Left ventricle myocardium inferior (tissue), 1 donor: Measurements from ENCODE around the gene SLC25A47. TPM values are rescaled to one million over a fixed set of nuclear protein-coding genes. Genes with fewer than 3 reads are reported as not detected.

Experiments
- DNase-seq: peaks from one replicate; pipeline ENCODE4 v3.0.0-alpha.2; 2020
- H3K27ac ChIP-seq: fragments of 200-600 bp; replicated peaks from 2 replicates; pipeline ENCODE4 v1.8.0; 2021
- H3K27me3 ChIP-seq: fragments of 200-600 bp; 2 replicates; pipeline ENCODE4 v1.8.0; 2021; ENCODE audit warnings: low read depth
- H3K36me3 ChIP-seq: fragments of 200-600 bp; 2 replicates; pipeline ENCODE4 v1.8.0; 2021
- H3K4me1 ChIP-seq: fragments of 200-600 bp; 2 replicates; pipeline ENCODE4 v1.8.0; 2021
- H3K4me3 ChIP-seq: fragments of 200-600 bp; 2 replicates; pipeline ENCODE4 v1.8.0; 2021; ENCODE audit warnings: mild to moderate bottlenecking, moderate library complexity
- H3K9me3 ChIP-seq: fragments of 200-600 bp; replicated peaks from 2 replicates; pipeline ENCODE4 v1.8.0; 2021
- CTCF ChIP-seq: fragments of 200-600 bp; IDR thresholded peaks from 2 replicates; pipeline ENCODE4 v1.8.0; 2021; ENCODE audit warnings: antibody characterized with exemption, mild to moderate bottlenecking, borderline replicate concordance
- intact Hi-C: fragments of 100-400 bp; cut with micrococcal nuclease; formaldehyde crosslinking; loops from one replicate; pipeline ENCODE4 v1.11.0; 2022
- long read RNA-seq: library from polyadenylated mRNA; unstranded; transcript quantifications from one replicate; pipeline ENCODE4 v2.0.0, GENCODE V29; 2021
- total RNA-seq: library from RNA; stranded (reverse); fragmentation: NEBNext Ultra II Directional; extraction: Animal tissue kit (Norgen Biotek cat#: 25700); gene quantifications from one replicate; pipeline ENCODE4 v1.2.1, GENCODE V29; 2021
- donor health status: DM: no; HTN: yes; CAD: no; lungs with severe emphysema.

Gene SLC25A47
- not detected for total RNA-seq
- long read RNA-seq, result 0 reads

- H3K9me3 ChIP-seq, result no peaks in the 10 kb centered on the region
- no peaks in the 10 kb centered on the region for H3K27me3 ChIP-seq
- DNase-seq, result no peak
- intact Hi-C loops, result no loop called here
- TF ChIP-seq CTCF, result no peak
- H3K4me3 ChIP-seq, result no peak within 1 kb of the TSS
- H3K4me1 ChIP-seq, result peaks cover 9% of the 10 kb centered on the region
- no peak within 1 kb of the TSS for H3K27ac ChIP-seq
- H3K36me3 ChIP-seq, result no peaks in the 10 kb centered on the region
These were observed at the start of gene SLC25A47 for GRCh38 chr14:100323121-100323941. TSS of gene SLC25A47 (plus strand) at chr14:100323339. CDS start at chr14:100323415, 76 bp downstream.

- H3K27ac ChIP-seq, result no peak overlapping the region
- H3K4me1 ChIP-seq, result peaks cover 53% of the 10 kb centered on the region
- no peaks in the 10 kb centered on the region for H3K27me3 ChIP-seq
- H3K4me3 ChIP-seq, result no peak overlapping the region
- no peaks in the 10 kb centered on the region for H3K9me3 ChIP-seq
- intact Hi-C loops, result no loop called here
- DNase-seq, result no peak
- no peak for TF ChIP-seq CTCF
- peaks cover 11% of the 10 kb centered on the region for H3K36me3 ChIP-seq
These were observed 48.9 kb upstream of the SLC25A47 start for GRCh38 chr14:100274250-100274649.

GRCh38 chr14:100275214-100275613 is 47.9 kb upstream of the SLC25A47 start:
- TF ChIP-seq CTCF, result no peak
- DNase-seq, result no peak
- no peaks in the 10 kb centered on the region for H3K27me3 ChIP-seq
- intact Hi-C loops, result no loop called here
- H3K4me1 ChIP-seq, result peaks cover 57% of the 10 kb centered on the region
- H3K4me3 ChIP-seq, result no peak overlapping the region
- peaks cover 11% of the 10 kb centered on the region for H3K36me3 ChIP-seq
- no peak overlapping the region for H3K27ac ChIP-seq
- H3K9me3 ChIP-seq, result no peaks in the 10 kb centered on the region

- peaks cover 11% of the 10 kb centered on the region for H3K36me3 ChIP-seq
- DNase-seq, result no peak
- no peak overlapping the region for H3K4me3 ChIP-seq
- H3K27me3 ChIP-seq, result no peaks in the 10 kb centered on the region
- intact Hi-C loops, result no loop called here
- no peaks in the 10 kb centered on the region for H3K9me3 ChIP-seq
- H3K27ac ChIP-seq, result no peak overlapping the region
- TF ChIP-seq CTCF, result no peak
- H3K4me1 ChIP-seq, result peaks cover 60% of the 10 kb centered on the region
These were observed 44.4 kb upstream of the SLC25A47 start for GRCh38 chr14:100278702-100279101.

GRCh38 chr14:100279133-100279532 is 44.0 kb upstream of the SLC25A47 start:
- no peak for DNase-seq
- Histone ChIP-seq H3K4me3 (no peak overlapping the region), H3K36me3 (peaks cover 11% of the 10 kb centered on the region), H3K27me3 (no peaks in the 10 kb centered on the region), H3K4me1 (peaks cover 60% of the 10 kb centered on the region), H3K27ac (no peak overlapping the region), H3K9me3 (no peaks in the 10 kb centered on the region)
- TF ChIP-seq CTCF, result no peak
- intact Hi-C loops, result no loop called here
